Lower lobe of right lung (tissue), 2 donors: ENCODE results near the gene ANKRD52. TPM values are rescaled to one million over a fixed set of nuclear protein-coding genes. Genes with fewer than 3 reads are reported as not detected.
"Not testable (repeated sequence)": the region's sequence is repeated elsewhere in the genome, so short reads cannot be mapped to it uniquely, and the experiment has no call there.

Experiments
- ATAC-seq, 2 donors: fragments of 200-7000 bp; cut with Tn5 transposase; one replicate each; pipeline ENCODE4 v1.9.1; 2020 to 2022; ENCODE audit warnings: mild to moderate bottlenecking in 2 of 2, moderate library complexity in 2 of 2
- DNase-seq: peaks from one replicate; pipeline ENCODE4 v3.0.0-alpha.2; 2020
- H3K27ac ChIP-seq: fragments of 200-600 bp; one replicate; pipeline ENCODE4 v1.8.0; 2022
- H3K27me3 ChIP-seq: fragments of 200-600 bp; one replicate; pipeline ENCODE4 v1.8.0; 2022; ENCODE audit warnings: low read depth
- H3K36me3 ChIP-seq: fragments of 200-600 bp; one replicate; pipeline ENCODE4 v1.8.0; 2022; ENCODE audit warnings: mild to moderate bottlenecking
- H3K4me1 ChIP-seq: fragments of 200-600 bp; one replicate; pipeline ENCODE4 v1.8.0; 2022
- H3K4me3 ChIP-seq: fragments of 200-600 bp; one replicate; pipeline ENCODE4 v1.8.0; 2022; ENCODE audit warnings: mild to moderate bottlenecking
- H3K9me3 ChIP-seq: fragments of 200-600 bp; one replicate; pipeline ENCODE4 v1.8.0; 2022
- intact Hi-C: fragments of 100-400 bp; cut with DNase I; formaldehyde crosslinking; loops from one replicate; pipeline ENCODE4 v1.11.0; 2022
- total RNA-seq: library from RNA; stranded (reverse); fragmentation: NEBNext Ultra II Directional; extraction: Animal tissue kit (Norgen Biotek cat#: 25700); gene quantifications from one replicate; pipeline ENCODE4 v1.2.1, GENCODE V29; 2021
- TF ChIP-seq, protein P1 (sequence below): fragments of 200-600 bp; IDR thresholded peaks from one replicate; pipeline ENCODE4 v1.8.0; 2022; ENCODE audit warnings: antibody characterized with exemption, mild to moderate bottlenecking
- donor health status: DM: no; HTN: yes; CAD: no; lungs with severe emphysema.

ANKRD52 gene
- total RNA-seq, 1 donor from 2014 or later = 27.8 TPM

DNA sequence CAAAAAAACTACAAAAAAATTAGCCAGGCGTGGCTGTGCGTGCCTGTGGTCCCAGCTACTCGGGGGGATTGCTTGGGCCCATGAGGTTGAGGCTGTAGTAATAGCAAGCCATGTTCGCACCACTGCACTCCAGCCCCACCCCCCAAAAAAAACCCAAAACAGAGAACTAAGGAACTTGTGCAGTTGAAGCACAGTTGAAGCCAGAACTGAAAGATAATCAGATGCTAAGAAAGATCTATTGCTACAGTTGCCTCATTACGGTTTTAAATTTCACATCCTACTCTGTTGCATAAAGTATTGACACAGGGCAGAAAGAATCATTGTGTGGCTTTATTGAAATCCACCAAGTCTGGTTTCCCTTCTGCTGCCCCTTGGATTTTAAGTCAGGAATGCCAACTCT, 38.1 kb upstream of the ANKRD52 start:
- H3K4me3 ChIP-seq = no peak overlapping the region
- H3K27ac ChIP-seq = no peak overlapping the region
- ATAC-seq (no peak), DNase-seq (no peak)
- H3K27me3 ChIP-seq = no peaks in the 10 kb centered on the region
- TF ChIP-seq, protein P1, sequence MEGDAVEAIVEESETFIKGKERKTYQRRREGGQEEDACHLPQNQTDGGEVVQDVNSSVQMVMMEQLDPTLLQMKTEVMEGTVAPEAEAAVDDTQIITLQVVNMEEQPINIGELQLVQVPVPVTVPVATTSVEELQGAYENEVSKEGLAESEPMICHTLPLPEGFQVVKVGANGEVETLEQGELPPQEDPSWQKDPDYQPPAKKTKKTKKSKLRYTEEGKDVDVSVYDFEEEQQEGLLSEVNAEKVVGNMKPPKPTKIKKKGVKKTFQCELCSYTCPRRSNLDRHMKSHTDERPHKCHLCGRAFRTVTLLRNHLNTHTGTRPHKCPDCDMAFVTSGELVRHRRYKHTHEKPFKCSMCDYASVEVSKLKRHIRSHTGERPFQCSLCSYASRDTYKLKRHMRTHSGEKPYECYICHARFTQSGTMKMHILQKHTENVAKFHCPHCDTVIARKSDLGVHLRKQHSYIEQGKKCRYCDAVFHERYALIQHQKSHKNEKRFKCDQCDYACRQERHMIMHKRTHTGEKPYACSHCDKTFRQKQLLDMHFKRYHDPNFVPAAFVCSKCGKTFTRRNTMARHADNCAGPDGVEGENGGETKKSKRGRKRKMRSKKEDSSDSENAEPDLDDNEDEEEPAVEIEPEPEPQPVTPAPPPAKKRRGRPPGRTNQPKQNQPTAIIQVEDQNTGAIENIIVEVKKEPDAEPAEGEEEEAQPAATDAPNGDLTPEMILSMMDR = no peak
- intact Hi-C loops = no loop called here
- peaks cover 20% of the 10 kb centered on the region for H3K36me3 ChIP-seq
- no peaks in the 10 kb centered on the region for H3K9me3 ChIP-seq
- peaks cover 61% of the 10 kb centered on the region for H3K4me1 ChIP-seq

DNA sequence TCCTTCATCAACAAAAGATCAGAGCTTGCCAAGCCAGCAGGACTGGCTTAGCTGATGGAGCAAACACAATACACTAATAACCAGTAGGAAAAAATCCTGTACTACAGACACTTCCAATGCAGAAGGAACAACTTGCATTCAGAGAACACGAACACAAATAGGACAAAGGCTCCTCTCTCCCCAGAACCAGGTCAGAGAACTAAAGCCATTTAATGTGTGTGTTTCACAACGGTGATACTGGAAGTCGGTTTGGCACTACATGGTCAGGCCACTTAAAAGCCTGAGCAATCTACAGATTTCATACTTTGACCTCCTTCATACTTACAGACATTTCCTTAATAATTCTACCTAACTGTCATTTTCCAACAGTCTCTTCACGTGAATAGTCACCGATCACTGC, 35.6 kb upstream of the ANKRD52 start:
- H3K27me3 ChIP-seq = no peaks in the 10 kb centered on the region
- no peak overlapping the region for H3K4me3 ChIP-seq
- H3K36me3 ChIP-seq = peaks cover 36% of the 10 kb centered on the region
- intact Hi-C loops = no loop called here
- H3K27ac ChIP-seq = no peak overlapping the region
- no peaks in the 10 kb centered on the region for H3K9me3 ChIP-seq
- ATAC-seq = no peak
- H3K4me1 ChIP-seq = peaks cover 55% of the 10 kb centered on the region
- TF ChIP-seq, protein P1 = no peak
- DNase-seq = no peak

DNA sequence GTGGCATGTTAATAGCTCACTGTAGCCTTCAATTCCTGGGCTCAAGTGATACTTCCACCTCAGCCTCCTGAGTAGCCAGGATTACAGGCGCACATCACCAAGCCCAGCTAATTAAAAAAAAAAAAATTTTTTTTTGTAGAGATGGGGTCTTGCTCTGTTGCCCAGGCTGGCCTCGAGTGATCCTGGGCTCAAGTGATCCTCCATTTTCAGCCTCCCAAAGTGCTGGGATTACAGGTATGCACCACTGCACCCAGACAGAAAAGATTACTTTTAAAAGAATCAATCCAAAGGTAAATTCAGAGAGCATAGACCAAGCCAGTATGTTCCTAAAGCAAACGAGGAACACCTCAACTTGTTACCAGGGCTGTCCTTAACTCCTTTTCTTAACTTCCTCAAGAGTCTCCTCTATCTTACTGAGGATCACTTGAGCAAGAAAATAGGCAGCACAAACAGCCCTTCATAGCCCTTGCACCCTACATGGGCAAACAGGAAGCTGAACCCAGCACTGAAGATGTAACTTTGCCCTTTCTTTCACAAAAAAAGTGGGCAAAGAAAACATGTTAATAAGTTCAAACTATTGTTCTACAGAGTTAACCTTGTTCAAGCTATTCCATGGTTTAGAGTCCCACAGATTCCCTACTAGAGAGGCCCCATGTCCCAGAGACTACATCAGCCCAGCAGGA, 30.7 kb upstream of the ANKRD52 start:
- Histone ChIP-seq H3K27me3 (no peaks in the 10 kb centered on the region), H3K4me3 (no peak overlapping the region), H3K4me1 (peaks cover 52% of the 10 kb centered on the region), H3K27ac (no peak overlapping the region), H3K36me3 (peaks cover 54% of the 10 kb centered on the region), H3K9me3 (no peaks in the 10 kb centered on the region)
- TF ChIP-seq, protein P1 = no peak
- DNase-seq (no peak), ATAC-seq (peak; percentile 57 to 73)
- intact Hi-C loops = no loop called here

DNA sequence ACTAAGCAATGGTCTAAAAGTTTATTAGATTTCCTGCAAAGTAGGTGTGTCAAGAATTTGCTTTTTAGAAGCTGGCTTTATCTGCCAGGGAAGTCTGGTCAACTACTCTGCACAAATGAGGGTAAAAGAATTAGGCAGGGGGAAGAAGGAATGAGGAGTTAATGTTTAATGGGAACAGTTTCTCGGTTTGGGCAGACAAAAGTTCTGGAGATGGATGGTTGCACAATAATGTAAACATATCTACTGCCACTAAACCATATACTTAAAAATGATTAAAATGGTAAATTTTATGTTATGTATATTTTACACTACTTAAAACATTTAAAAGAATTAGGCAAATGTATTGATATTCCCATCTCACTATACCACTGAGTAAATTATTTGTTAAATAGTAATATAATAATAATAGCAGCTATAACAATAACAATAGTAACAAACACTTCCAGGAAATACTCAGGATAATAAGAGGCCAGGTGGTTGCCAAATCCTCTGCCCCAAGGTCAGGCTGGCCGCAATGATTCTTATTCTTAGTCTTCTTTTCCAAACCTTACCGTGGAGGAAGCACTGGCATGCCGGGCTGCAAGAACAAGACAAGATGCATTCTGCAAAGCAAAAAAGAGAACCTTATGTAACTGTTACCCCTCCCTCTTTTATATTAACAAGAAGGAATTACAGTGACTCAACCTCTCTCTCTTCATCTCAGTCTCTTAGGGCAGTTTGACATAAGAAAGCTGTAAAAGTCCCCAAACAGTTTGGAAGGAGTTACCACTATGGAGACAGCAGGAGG, 28.1 kb upstream of the ANKRD52 start:
- ATAC-seq = peak; percentile 34 to 52
- Histone ChIP-seq H3K9me3 (no peaks in the 10 kb centered on the region), H3K36me3 (peaks cover 72% of the 10 kb centered on the region), H3K4me3 (no peak overlapping the region), H3K4me1 (peaks cover 40% of the 10 kb centered on the region), H3K27ac (peak overlapping the region; percentile 18), H3K27me3 (no peaks in the 10 kb centered on the region)
- no peak for DNase-seq
- TF ChIP-seq, protein P1 = no peak
- intact Hi-C loops = no loop called here

DNA sequence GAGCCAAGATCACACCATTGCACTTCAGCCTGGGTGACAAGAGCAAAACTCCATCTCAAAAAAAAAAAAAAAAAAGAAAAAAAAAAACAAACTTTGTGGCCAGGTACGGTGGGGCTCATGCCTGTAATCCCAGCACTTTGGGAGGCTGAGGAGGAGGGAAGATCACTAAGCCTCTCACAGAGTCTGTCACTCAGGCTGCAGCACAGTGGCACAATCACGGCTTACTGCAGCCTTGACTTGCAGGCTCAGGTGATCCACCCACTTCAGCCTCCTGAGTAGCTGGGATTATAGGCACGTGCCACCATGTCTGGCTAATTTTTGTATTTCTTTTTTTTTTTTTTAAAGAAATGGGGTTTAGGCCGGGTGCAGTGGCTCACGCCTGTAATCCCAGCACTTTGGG, 26.1 kb upstream of the ANKRD52 start:
- H3K4me3 ChIP-seq, ATAC-seq, H3K9me3 ChIP-seq, intact Hi-C loops, DNase-seq, H3K27me3 ChIP-seq, H3K27ac ChIP-seq: not testable (repeated sequence)
- H3K4me1 ChIP-seq = peaks cover 36% of the 10 kb centered on the region
- H3K36me3 ChIP-seq = peaks cover 79% of the 10 kb centered on the region

DNA sequence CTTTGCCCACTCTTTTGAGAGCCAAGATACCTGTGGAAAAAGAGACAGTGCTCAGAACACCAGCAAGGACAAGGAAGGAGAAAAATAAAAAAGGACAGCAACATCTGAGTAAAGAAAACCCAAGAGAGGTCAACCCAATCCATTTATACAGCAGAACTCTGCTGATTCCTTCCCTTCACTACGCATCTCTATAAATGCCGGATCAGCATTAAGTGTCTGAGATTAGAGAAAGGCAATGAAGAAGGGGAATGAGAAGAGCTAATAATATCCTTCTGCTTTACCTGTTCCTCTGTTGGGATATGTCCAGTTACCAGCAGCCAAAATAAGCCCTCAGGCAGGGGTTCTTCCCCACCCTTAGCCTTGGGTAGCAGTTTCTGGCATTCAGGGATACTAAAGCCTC, 24.4 kb upstream of the ANKRD52 start:
- Histone ChIP-seq H3K36me3 (peaks cover 91% of the 10 kb centered on the region), H3K9me3 (no peaks in the 10 kb centered on the region)
- no peak for DNase-seq

More for the DNA sequence above, 24.4 kb upstream of the ANKRD52 start:
- H3K27me3 ChIP-seq = no peaks in the 10 kb centered on the region
- H3K4me1 ChIP-seq = peaks cover 23% of the 10 kb centered on the region
- H3K4me3 ChIP-seq = no peak overlapping the region
- TF ChIP-seq, protein P1 = no peak
- no peak overlapping the region for H3K27ac ChIP-seq
- no peak for ATAC-seq
- intact Hi-C loops = no loop called here
